HG03575 (cell line): ENCODE measurements around the gene OSM.

Source experiments
- ATAC-seq: cut with Tn5 transposase; IDR thresholded peaks from one replicate; pipeline ENCODE4 v1.9.1; 2021; ENCODE audit not compliant: unreplicated experiment, insufficient number of reproducible peaks, low FRiP score; ENCODE audit errors: extremely low read depth

Gene OSM

GRCh38 chr22:30301995-30302809, 35.6 kb upstream of the OSM start:
- no peak for ATAC-seq

- ATAC-seq: no peak
Measured at GRCh38 chr22:30299322-30299721, 32.7 kb upstream of the OSM start.

- ATAC-seq: no peak
Measured at GRCh38 chr22:30297991-30298701, 31.5 kb upstream of the OSM start.

GRCh38 chr22:30297276-30297990, 30.8 kb upstream of the OSM start:
- no peak for ATAC-seq

- ATAC-seq: no peak
Measured at GRCh38 chr22:30296833-30297232, 30.2 kb upstream of the OSM start.

GRCh38 chr22:30296324-30296723, 29.7 kb upstream of the OSM start:
- ATAC-seq: no peak

GRCh38 chr22:30295576-30295975, 28.9 kb upstream of the OSM start:
- ATAC-seq: no peak

- no peak for ATAC-seq
Measured at GRCh38 chr22:30294830-30295229, 28.2 kb upstream of the OSM start.

- ATAC-seq: no peak
Measured at GRCh38 chr22:30294066-30294465, 27.4 kb upstream of the OSM start.

- no peak for ATAC-seq
Measured at GRCh38 chr22:30293026-30293425, 26.4 kb upstream of the OSM start.

GRCh38 chr22:30292069-30292970, 25.7 kb upstream of the OSM start:
- no peak for ATAC-seq

GRCh38 chr22:30291058-30291892, 24.6 kb upstream of the OSM start:
- no peak for ATAC-seq

GRCh38 chr22:30290342-30291057, 23.8 kb upstream of the OSM start:
- no peak for ATAC-seq

GRCh38 chr22:30289980-30290313, 23.3 kb upstream of the OSM start:
- no peak for ATAC-seq

GRCh38 chr22:30289141-30289979, 22.7 kb upstream of the OSM start, which contains the start of gene CASTOR1:
TSS of gene CASTOR1 (minus strand) at chr22:30289505. CDS start at chr22:30289497, 8 bp downstream.
- ATAC-seq: no peak

- ATAC-seq: no peak
Measured at GRCh38 chr22:30288419-30289140, 21.9 kb upstream of the OSM start.
